Neural progenitor cell (in vitro differentiated cells): ENCODE measurements around the gene ULK3. TPM values are rescaled to one million over a fixed set of nuclear protein-coding genes. Genes with fewer than 3 reads are reported as not detected.
A peak's percentile ranks its signal among the peaks of the same experiment; 100 is the strongest.

Experiments
- DNase-seq: peaks from one replicate; pipeline ENCODE4 v3.0.0-alpha.2; 2016; ENCODE audit warnings: low spot score
- H2AFZ ChIP-seq: fragments of 200-600 bp; sonication (generic); replicated peaks from 2 replicates; pipeline ENCODE4 v1.6.1; 2016; ENCODE audit warnings: antibody characterized with exemption
- H3F3A ChIP-seq: fragments of 200-600 bp; sonication (generic); 2 replicates; pipeline ENCODE4 v1.6.1; 2016; ENCODE audit warnings: antibody characterized with exemption, low read depth
- H3K27ac ChIP-seq: fragments of 200-600 bp; sonication (generic); 2 replicates; pipeline ENCODE4 v1.5.1; 2016; ENCODE audit warnings: mild to moderate bottlenecking
- H3K27me3 ChIP-seq: fragments of 200-600 bp; sonication (generic); 2 replicates; pipeline ENCODE4 v1.6.1; 2016; ENCODE audit warnings: mild to moderate bottlenecking, moderate library complexity
- H3K36me3 ChIP-seq: fragments of 200-600 bp; sonication (generic); 2 replicates; pipeline ENCODE4 v1.5.1; 2016
- H3K4me1 ChIP-seq: fragments of 200-600 bp; sonication (generic); 2 replicates; pipeline ENCODE4 v1.6.1; 2016; ENCODE audit warnings: mixed run types
- H3K4me2 ChIP-seq: fragments of 200-600 bp; sonication (generic); 2 replicates; pipeline ENCODE4 v1.6.1; 2016
- H3K4me3 ChIP-seq: fragments of 200-600 bp; sonication (generic); 2 replicates; pipeline ENCODE4 v1.5.1; 2016
- H3K79me2 ChIP-seq: fragments of 200-600 bp; sonication (generic); 2 replicates; pipeline ENCODE4 v1.6.1; 2016; ENCODE audit warnings: low read depth
- H3K9ac ChIP-seq: fragments of 200-600 bp; sonication (generic); 2 replicates; pipeline ENCODE4 v1.6.1; 2016
- H3K9me3 ChIP-seq: fragments of 200-600 bp; sonication (generic); 2 replicates; pipeline ENCODE4 v1.5.1; 2016; ENCODE audit warnings: low read depth
- H4K20me1 ChIP-seq: fragments of 200-600 bp; sonication (generic); 2 replicates; pipeline ENCODE4 v1.6.1; 2016; ENCODE audit warnings: low read depth
- H3K27ac Mint-ChIP-seq: 3 replicates; pipeline ENCODE4 v1.8.0; 2021; ENCODE audit warnings: mixed read lengths
- H3K27me3 Mint-ChIP-seq: 2 replicates; pipeline ENCODE4 v1.8.0; 2022; ENCODE audit warnings: low read depth, mild to moderate bottlenecking, inconsistent platforms, moderate library complexity, mixed read lengths; ENCODE audit not compliant: insufficient read depth
- H3K36me3 Mint-ChIP-seq: 3 replicates; pipeline ENCODE4 v1.8.0; 2021; ENCODE audit warnings: mixed read lengths
- H3K4me1 Mint-ChIP-seq: 3 replicates; pipeline ENCODE4 v1.8.0; 2021; ENCODE audit warnings: mixed read lengths
- H3K4me3 Mint-ChIP-seq: 3 replicates; pipeline ENCODE4 v1.8.0; 2021; ENCODE audit warnings: mild to moderate bottlenecking, moderate library complexity, mixed read lengths
- H3K9me3 Mint-ChIP-seq: 3 replicates; pipeline ENCODE4 v1.8.0; 2020; ENCODE audit warnings: mixed read lengths
- CTCF ChIP-seq: fragments of 200-600 bp; sonication (generic); IDR thresholded peaks from 2 replicates; pipeline ENCODE4 v1.5.1; 2017; ENCODE audit warnings: antibody characterized with exemption, mild to moderate bottlenecking
- EZH2 ChIP-seq: fragments of 200-600 bp; sonication (generic); IDR thresholded peaks from 2 replicates; pipeline ENCODE4 v1.6.1; 2017; ENCODE audit warnings: antibody characterized with exemption, mild to moderate bottlenecking, moderate library complexity
- EZH2phosphoT487 ChIP-seq: fragments of 200-600 bp; sonication (generic); IDR thresholded peaks from 2 replicates; pipeline ENCODE4 v1.6.1; 2017; ENCODE audit warnings: antibody characterized with exemption
- total RNA-seq: library from RNA; depleted of rRNA; stranded (reverse); fragments of >200 nt; gene quantifications from 2 replicates; pipeline ENCODE4 v1.2.3, GENCODE V29; 2015; ENCODE audit warnings: low replicate concordance

The ULK3 gene
- total RNA-seq, 1 donor from 2014 or later: 22.7 TPM

- Histone ChIP-seq H2AFZ (no peak overlapping the region), H4K20me1 (peaks cover 32% of the 10 kb centered on the region), H3K27me3 (no peaks in the 10 kb centered on the region), H3K79me2 (peaks cover 66% of the 10 kb centered on the region), H3K9ac (no peak overlapping the region), H3K4me1 (peaks cover 4% of the 10 kb centered on the region), H3K27ac (no peak overlapping the region), H3F3A (peaks cover 6% of the 10 kb centered on the region), H3K36me3 (no peaks in the 10 kb centered on the region), H3K4me3 (no peak overlapping the region), H3K9me3 (no peaks in the 10 kb centered on the region), H3K4me2 (no peak overlapping the region)
- no peak for DNase-seq
- peaks cover 5% of the 10 kb centered on the region for H3K27me3 Mint-ChIP-seq
- peaks cover 29% of the 10 kb centered on the region for H3K4me1 Mint-ChIP-seq
- H3K36me3 Mint-ChIP-seq: peaks cover 22% of the 10 kb centered on the region
- H3K27ac Mint-ChIP-seq: no peak overlapping the region
- TF ChIP-seq EZH2 (no peak), EZH2phosphoT487 (no peak), CTCF (no peak)
- H3K4me3 Mint-ChIP-seq: no peak overlapping the region
- peaks cover 6% of the 10 kb centered on the region for H3K9me3 Mint-ChIP-seq
Observed at GRCh38 chr15:74869726-74870407, 26.9 kb upstream of the ULK3 start.

- no peaks in the 10 kb centered on the region for H3K36me3 ChIP-seq
- H3K4me3 Mint-ChIP-seq: no peak overlapping the region
- no peak overlapping the region for H3K4me3 ChIP-seq
- peaks cover 32% of the 10 kb centered on the region for H4K20me1 ChIP-seq
- H3K36me3 Mint-ChIP-seq: peaks cover 24% of the 10 kb centered on the region
- TF ChIP-seq CTCF (no peak), EZH2 (no peak), EZH2phosphoT487 (no peak)
- H3F3A ChIP-seq: peaks cover 6% of the 10 kb centered on the region
- peaks cover 4% of the 10 kb centered on the region for H3K4me1 ChIP-seq
- H3K4me1 Mint-ChIP-seq: peaks cover 29% of the 10 kb centered on the region
- H2AFZ ChIP-seq: no peak overlapping the region
- H3K79me2 ChIP-seq: peaks cover 69% of the 10 kb centered on the region
- H3K27ac ChIP-seq: no peak overlapping the region
- no peak overlapping the region for H3K9ac ChIP-seq
- H3K27ac Mint-ChIP-seq: no peak overlapping the region
- no peak for DNase-seq
- H3K9me3 ChIP-seq: no peaks in the 10 kb centered on the region
- H3K27me3 ChIP-seq: no peaks in the 10 kb centered on the region
- H3K9me3 Mint-ChIP-seq: peaks cover 6% of the 10 kb centered on the region
- H3K27me3 Mint-ChIP-seq: peaks cover 5% of the 10 kb centered on the region
- no peak overlapping the region for H3K4me2 ChIP-seq
Observed at GRCh38 chr15:74869372-74869725, 26.4 kb upstream of the ULK3 start.

- Mint-ChIP-seq H3K4me3 (no peak overlapping the region), H3K9me3 (peaks cover 6% of the 10 kb centered on the region), H3K4me1 (peaks cover 24% of the 10 kb centered on the region), H3K27me3 (peaks cover 2% of the 10 kb centered on the region), H3K27ac (peak overlapping the region; percentile 23), H3K36me3 (peaks cover 25% of the 10 kb centered on the region)
- H3K79me2 ChIP-seq: peaks cover 74% of the 10 kb centered on the region
- no peak overlapping the region for H3K27ac ChIP-seq
- no peaks in the 10 kb centered on the region for H3K9me3 ChIP-seq
- TF ChIP-seq CTCF (no peak), EZH2phosphoT487 (no peak), EZH2 (no peak)
- H3K4me1 ChIP-seq: no peaks in the 10 kb centered on the region
- H3K9ac ChIP-seq: no peak overlapping the region
- no peaks in the 10 kb centered on the region for H3F3A ChIP-seq
- no peak overlapping the region for H3K4me3 ChIP-seq
- no peaks in the 10 kb centered on the region for H3K36me3 ChIP-seq
- H3K4me2 ChIP-seq: no peak overlapping the region
- peaks cover 32% of the 10 kb centered on the region for H4K20me1 ChIP-seq
- DNase-seq: no peak
- no peak overlapping the region for H2AFZ ChIP-seq
- no peaks in the 10 kb centered on the region for H3K27me3 ChIP-seq
Observed at GRCh38 chr15:74868059-74868458, 25.1 kb upstream of the ULK3 start.
